Measurements from ENCODE around the gene IQCE.
"Not testable (repeated sequence)": the region's sequence is repeated elsewhere in the genome, so short reads cannot be mapped to it uniquely, and the experiment has no call there.

IQCE gene

GRCh38 chr7:2576742-2577491 is 18.1 kb downstream of the IQCE start:
- no peak for DNase-seq (ENCODE audit: low spot score)

- DNase-seq (ENCODE audit: low spot score) = no peak
These were observed 19.3 kb downstream of the IQCE start for GRCh38 chr7:2577914-2578680.

DNA sequence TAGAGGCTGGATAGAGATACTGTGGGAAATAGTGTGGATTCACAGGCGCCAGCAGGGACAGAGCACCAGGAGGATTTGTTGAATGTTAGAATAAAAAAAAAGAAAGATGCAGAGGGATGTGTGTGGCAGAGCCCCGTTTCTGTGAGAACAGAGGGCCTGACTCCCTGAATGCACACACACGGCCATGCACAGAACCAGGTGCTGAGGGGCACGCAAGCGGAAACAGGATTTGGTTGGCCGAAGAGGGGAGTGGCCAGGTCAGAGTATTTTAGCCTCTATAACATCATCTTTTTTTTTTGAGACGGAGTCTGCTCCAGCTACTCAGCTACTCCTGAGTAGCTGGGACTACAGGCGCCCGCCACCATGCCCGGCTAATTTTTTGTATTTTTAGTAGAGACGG is 21.9 kb downstream of the IQCE start:
- DNase-seq (ENCODE audit: low spot score) = no peak

GRCh38 chr7:2582006-2582735 is 23.4 kb downstream of the IQCE start:
- DNase-seq (ENCODE audit: low spot score) = no peak

DNA sequence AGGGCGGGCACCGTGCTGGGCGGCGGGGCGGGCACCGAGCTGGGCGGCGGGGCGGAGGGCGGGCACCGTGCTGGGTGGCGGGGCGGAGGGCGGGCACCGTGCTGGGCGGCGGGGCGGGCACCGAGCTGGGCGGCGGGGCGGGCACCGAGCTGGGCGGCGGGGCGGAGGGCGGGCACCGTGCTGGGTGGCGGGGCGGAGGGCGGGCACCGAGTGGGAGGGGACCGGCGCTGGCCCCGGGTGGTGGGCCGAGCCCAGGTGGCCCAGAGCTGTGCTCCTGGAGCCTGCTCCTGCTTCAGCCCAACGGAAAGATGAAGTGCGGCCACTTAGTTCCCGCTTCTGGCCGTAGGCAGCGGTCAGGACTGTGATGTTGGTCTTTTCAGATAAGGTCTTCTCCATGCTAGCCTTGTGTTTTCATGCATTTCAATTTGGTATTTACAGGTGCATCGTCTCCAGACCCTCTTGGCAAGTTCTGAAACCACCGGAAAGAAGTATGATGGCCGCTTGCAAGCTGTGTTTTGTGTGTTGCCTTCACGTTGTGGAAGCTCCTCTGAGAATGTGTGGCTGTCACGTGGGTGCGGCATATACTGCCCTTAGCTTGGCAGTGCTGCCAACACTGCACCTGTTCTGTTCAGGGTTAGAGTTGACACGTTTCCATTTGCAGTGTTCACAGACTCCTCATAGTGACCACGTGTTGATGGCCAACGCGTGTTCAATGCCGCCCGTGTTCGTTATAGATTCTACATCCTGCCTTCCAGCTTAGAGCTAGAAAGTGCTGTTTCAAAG is 25.2 kb downstream of the IQCE start:
- no peak for DNase-seq (ENCODE audit: low spot score)

GRCh38 chr7:2585446-2585845 is 26.7 kb downstream of the IQCE start:
- DNase-seq (ENCODE audit: low spot score) = no peak

GRCh38 chr7:2586326-2587020 is 27.7 kb downstream of the IQCE start:
- no peak for DNase-seq (ENCODE audit: low spot score)

DNA sequence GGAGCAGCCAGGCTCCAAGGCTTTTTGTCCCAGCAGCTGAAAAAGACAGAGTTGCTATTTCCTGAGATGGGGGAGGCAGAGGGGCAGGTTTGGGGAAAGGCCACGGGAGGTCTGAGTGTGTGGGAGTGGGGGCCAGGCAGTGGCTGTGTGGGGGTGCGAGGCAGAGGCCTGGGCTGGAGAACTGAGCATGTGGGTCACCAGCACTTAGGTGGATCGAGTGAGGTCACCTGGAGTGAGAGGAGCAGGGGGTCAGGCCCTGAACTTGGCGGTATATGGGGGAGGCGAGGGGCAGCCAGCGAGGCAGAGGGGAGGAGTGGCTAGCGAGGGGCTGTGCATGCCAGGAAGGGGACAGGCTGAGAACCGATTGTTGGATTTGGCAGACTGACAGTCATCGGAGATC is 28.4 kb downstream of the IQCE start:
- no peak for DNase-seq (ENCODE audit: low spot score)

DNA sequence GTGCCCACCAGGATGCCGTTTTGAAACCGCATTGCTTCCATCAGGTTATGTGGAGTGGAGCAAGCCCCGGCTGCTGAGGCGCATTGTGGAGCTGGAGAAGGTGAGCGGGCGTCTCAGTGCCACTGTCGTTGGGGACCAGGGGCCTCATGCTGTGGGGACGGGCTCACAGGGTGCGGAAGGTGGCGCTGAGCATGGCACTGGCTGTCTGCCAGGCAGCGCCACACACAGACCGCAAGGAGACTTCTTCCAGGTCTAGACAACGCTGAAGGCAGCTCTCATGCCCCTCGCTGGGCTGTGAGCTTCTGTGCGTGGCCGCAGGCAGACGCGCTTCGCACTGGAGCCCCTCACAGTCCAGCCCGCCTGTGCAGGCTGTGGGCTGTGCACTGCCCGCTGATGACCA is 29.0 kb downstream of the IQCE start:
- no peak for DNase-seq (ENCODE audit: low spot score)

DNA sequence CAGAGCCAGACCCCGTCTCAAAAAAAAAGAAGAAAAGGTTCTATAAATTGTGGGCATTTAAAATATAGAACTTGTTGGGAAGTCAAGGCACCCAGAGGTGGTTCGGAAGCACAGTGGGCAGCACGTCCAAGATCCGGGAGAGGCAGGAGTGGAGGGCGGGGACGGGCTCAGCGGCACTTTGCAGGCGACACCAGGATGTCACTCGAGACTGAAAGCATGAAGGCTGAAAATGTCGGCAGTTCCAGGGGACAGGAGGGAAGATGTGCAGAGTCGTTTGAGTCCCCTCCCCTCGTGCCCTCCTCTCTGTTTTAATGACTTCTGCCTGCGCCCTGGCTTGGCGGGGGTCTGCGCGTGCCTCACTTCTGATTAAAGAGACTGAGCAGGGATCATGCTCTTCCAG is 30.6 kb downstream of the IQCE start:
- no peak for DNase-seq (ENCODE audit: low spot score)

DNA sequence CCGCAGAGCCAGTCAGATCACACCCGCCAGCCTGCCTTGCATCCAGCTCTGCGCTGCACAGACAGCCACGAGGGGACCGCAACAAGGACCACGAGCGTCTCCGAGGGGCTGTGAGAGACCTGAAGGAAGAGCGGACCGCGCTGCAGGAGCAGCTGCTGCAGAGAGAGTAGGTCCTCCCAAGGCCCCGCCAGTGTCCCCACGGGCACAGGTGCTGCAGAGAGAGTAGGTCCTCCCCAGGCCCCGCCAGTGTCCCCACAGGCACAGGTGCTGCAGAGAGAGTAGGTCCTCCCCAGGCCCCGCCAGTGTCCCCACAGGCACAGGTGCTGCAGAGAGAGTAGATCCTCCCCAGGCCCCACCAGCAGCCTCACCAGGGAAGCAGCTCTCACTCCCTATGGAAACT is 31.2 kb downstream of the IQCE start:
- DNase-seq (ENCODE audit: low spot score) = not testable (repeated sequence)

- no peak for DNase-seq (ENCODE audit: low spot score)
These were observed 33.6 kb downstream of the IQCE start for GRCh38 chr7:2592375-2592865.

- no peak for DNase-seq (ENCODE audit: low spot score)
These were observed 34.4 kb downstream of the IQCE start for GRCh38 chr7:2593036-2593727.

GRCh38 chr7:2594599-2594998 is 35.8 kb downstream of the IQCE start:
- DNase-seq (ENCODE audit: low spot score) = no peak

DNA sequence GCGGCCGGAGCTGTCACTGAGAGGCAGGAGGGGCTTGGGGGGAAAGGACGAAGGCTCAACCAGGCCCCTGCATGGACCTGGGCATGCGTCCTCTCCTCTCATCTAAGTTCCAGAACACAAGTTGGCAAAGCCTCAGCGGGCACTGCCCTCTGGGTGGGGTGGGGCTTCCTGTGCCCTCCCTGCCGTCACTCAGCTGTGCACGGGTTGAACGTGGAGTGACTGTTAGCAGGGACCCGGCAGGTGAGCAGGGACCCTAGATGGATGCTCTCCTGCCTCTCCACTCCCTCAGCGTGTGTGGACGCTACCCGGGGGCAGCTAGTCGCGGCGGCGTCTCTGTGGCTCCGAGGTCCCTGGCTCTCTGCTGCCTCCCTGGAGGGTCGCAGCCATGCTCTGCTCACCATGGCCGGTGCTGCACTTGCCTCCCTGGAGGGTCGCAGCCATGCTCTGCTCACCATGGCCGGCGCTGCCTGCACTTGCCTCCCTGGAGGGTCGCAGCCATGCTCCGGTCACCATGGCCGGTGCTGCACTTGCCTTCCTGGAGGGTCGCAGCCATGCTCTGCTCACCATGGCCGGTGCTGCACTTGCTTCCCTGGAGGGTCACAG is 36.6 kb downstream of the IQCE start:
- no peak for DNase-seq (ENCODE audit: low spot score)

DNA sequence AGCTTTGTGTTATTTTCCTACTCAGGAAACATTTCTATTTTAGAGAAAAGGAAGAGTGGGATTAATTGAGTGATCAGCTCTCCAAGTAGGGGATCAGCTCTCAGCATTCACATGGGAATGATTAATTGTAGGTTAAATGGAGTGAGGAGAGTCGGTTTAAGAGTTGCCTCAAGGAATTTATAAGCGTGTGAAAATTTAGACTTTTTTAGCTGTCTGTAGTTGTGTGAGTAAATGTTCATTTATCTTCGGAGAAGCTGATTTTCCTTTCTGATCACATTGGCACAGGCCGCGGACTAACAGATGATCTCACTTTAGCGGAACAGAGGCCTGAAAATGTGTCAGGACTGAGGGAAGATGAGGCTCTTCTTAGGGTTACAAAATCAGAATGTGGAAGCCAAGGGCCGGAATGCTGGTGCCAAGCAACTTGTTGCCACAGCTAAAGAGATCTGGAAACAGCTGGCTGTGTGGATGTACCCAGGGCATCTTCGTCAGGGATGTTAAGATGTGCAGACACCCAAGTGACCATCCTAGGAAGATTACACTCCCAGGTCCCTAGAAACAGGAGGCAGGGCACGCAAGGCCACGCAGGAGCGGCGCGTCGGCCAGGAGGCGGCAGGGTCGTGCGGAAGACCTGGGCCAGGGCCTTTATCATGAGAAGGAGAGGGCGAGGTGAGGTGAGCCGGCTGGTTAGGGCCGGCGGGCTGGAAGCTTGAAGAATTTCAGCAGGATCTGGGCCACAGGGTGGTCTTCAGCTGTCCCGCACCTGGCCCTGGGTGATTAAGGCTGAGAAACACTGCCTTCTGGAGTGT is 37.9 kb downstream of the IQCE start:
- no peak for DNase-seq (ENCODE audit: low spot score)

DNA sequence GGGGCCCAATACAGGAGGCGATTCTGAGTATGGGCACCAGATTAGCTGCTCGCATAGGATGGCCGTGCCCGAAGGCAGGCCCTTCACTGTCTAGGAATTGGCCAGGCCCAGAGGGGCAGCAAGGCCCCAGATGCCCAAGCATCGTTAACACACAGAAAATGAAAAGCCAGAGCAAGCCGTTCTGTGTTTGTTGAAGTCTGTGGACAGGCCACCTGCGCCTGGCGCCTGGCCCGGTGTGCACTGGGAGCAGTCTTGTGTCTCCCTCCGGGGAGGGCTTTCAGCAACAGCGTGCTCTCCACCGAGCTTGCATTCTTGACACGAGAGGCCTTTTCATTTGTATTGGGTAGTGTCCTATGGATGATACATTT is 38.5 kb downstream of the IQCE start:
- no peak for DNase-seq (ENCODE audit: low spot score)

GRCh38 chr7:2598154-2598823 is 39.5 kb downstream of the IQCE start:
- DNase-seq (ENCODE audit: low spot score) = no peak

DNA sequence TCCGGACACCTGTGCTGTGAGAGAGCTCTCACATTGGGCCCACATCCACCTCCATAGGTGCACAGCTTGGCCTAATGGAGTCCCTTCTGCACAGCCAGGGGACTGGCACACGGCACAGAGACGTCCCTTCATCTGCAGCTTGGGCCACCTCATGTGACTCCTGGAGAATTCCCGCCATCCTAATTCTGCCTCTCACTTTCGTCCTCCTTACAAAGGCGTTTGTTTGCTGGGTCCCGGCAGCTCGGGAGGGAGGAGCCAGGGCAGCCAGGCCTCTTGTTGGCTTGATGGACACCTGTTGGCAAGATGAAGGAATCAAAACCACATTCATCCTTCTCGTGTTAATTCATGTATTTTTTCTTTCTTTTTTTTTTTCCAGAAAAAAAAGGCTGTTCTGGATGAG is 42.3 kb downstream of the IQCE start:
- no peak for DNase-seq (ENCODE audit: low spot score)
